Posterior vena cava (tissue), 2 donors: Measurements from ENCODE around the gene BRD7. TPM values are rescaled to one million over a fixed set of nuclear protein-coding genes. Genes with fewer than 3 reads are reported as not detected.
"Not testable (repeated sequence)": the region's sequence is repeated elsewhere in the genome, so short reads cannot be mapped to it uniquely, and the experiment has no call there.

Source experiments
- DNase-seq: peaks from one replicate; pipeline ENCODE4 v3.0.0-alpha.2; 2020; ENCODE audit warnings: low spot score
- intact Hi-C, 2 donors: fragments of 100-400 bp; cut with DNase I; formaldehyde crosslinking; loops; one replicate each; pipeline versions ENCODE4 v1.14.1 to v1.14.2; 2022 to 2023
- total RNA-seq, 2 donors: library from RNA; stranded (reverse); fragmentation: NEBNext Ultra II Directional; extraction: Animal tissue kit (Norgen Biotek cat#: 25700); gene quantifications; one replicate each; pipeline ENCODE4 v1.2.1, GENCODE V29; 2021
- donor health status: DM: yes; HTN: yes; CAD: no.
- donor health status: DM: yes; HTN: yes; CAD: no.

The BRD7 gene
- total RNA-seq, 2 donors from 2014 or later = 54.5 to 71.3 TPM

DNA sequence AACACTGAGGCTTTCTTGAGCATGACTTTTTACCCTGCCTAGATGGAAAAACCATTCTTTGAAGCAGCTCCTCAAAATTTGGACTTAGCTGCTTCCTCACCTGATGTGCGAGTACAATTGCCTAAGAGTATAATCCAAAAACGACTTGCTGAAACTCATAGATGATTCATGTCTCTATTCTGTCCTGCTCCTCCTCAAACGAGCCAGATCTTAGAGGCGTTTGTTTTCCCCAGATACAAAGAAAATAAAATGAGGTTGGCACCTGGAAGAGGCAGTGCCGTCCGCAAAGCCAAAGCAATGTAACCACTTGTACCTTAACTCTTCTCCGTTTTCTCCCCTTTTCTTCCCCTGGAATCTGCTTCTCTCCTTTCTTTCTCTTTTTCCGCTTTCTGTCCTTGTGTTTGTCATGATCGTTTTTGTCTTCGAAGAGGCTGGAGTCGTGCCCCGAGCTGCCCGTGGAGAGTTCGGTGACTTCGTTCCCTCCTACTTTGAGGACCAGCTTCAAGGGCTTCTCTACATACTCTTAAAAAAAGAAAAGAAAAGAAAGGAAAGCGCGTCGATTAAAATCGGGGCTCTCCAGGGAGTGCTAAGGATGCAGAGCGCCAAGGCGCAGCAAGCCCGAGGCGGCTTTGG, 895 bp downstream of the BRD7 start:
- intact Hi-C loops = loop anchor here in 1 of 2 donors (10.0 kb wide), 1 partner anchor 333 kb away; no protein-coding TSS in a partner anchor
- no peak for DNase-seq

DNA sequence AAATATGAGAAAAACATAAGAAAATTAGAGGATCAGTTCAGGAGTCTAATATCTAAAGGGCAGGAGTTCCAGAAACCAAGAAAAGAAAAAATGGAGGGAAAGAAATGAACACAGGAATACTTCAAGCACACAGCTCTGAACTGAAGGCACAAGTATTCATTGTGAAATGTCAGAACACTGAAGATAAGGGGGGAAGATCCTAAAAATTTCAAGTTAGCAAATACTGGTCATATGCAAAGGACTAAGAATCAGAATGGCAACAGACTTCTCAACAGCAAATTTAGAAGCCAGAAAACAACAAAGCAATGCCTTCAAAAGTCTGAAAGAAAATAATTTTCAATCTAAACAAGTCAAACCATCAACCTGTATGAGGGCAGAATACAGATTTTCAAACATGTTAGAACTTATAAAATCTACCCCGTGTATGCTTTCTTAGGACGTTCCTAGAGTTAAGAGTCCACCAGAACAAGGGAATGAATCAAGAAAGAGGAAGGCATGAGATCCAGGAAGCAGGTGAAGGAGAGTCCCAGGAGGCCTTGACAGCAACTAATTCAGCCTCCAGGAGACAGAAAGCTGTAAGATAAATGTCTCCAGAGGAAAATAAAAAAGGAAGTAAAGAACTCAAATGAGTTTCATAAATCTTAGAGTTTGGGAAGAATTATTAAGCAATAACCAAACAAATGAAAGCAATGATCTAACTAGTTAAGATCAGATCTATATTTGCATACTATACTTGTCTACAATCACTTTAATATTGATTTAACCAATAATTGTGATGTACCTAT, 2.8 kb downstream of the BRD7 start:
- intact Hi-C loops = loop anchor here in 1 of 2 donors (10.0 kb wide), 1 partner anchor 331 kb away; no protein-coding TSS in a partner anchor
- DNase-seq = no peak

DNA sequence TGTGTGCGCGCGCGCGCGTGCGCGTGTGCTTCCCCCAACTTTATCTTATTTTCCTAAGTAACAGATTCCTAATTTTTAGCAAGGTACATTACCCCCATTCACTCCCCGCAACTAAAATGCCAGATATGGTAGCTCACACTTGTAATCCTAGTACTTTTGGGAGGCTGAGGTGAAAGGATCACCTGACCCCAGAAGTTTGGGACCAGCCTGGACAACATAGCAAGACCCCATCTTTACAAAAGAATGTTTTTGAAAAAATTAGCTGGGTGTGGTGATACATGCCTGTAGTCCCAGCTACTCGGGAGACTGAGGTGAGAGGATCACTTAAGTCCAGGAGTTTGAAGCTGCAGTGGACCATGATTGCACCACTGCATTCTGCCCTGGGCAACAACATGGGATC, 5.1 kb downstream of the BRD7 start:
- intact Hi-C loops = loop anchor here in 1 of 2 donors (10.0 kb wide), 1 partner anchor 329 kb away; no protein-coding TSS in a partner anchor
- DNase-seq = no peak

DNA sequence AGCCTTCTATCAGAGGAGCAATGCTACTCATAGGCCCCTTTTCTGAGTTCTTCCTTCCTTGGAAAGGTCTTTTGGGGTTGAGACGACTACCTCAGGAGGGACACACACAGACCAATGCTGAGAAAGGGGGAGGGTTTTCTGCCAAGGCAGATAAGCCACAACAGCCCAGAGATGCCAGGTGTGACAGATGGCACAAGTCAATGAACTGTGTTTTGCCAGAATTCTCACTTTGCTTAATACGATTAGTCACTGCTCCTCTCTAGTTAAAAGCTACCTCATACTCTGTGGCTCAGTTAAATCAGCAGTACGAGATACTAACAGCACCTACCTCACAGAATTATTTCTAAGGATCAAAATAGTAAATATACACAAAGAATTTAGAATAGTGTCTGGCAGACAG, 8.0 kb downstream of the BRD7 start:
- DNase-seq = no peak
- intact Hi-C loops = loop anchor here in 1 of 2 donors (10.0 kb wide), 1 partner anchor 326 kb away; no protein-coding TSS in a partner anchor

DNA sequence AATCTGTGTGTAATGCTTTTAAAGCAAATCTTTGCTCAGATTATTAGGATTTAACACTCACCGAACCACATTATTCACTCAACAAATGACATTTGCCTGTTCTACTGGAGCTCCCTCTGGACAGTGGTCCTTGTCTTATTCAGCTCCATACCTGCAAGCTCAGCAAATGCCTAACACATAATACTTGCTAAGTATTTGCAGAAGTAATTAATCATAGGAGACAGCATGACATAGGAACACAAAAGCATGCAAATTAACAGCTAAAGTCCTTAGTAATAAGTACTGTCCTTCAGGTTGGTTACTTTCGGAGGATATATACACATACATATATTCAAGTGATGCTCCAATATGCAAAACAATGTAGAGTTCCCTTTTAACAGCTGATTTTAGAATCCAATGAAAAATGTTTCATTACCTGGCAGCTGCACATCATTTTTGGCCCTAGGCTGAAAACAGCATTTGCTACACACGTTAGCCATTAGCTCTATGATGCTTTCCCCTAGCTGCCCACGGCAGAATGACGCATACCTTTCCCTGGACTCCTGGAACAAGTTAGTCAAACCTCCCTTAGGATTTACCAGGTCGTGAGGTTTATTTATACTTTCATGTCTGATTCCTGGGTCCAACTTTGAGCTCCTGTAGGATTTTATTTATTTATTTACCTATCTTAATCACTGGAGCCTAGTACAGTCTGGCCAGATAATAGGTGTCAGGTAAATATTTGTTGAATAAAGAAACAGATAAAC, 8.6 kb downstream of the BRD7 start:
- intact Hi-C loops = loop anchor here in 1 of 2 donors (10.0 kb wide), 1 partner anchor 325 kb away; no protein-coding TSS in a partner anchor
- DNase-seq = no peak

DNA sequence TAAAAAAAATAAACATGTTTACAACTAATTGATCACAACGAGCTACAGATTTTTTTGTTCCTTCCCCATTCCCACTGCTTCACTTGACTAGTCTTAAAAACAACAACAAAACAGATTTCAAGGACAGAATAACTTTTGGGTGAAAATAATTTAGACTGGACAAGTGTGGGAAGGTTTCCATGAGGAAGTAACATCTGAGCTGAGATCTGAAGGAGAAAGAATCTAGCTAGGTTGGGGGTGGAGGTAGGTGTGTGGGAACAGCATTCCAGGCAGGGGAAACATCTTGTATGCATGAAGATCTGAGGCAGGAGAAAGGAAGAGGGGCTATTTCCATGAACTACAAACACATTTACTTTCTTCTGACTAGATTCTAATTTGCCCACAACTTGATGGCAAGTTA, 9.2 kb downstream of the BRD7 start:
- intact Hi-C loops = loop anchor here (10.0 kb wide), 3 partner anchors 115 to 325 kb away; no protein-coding TSS in a partner anchor

DNA sequence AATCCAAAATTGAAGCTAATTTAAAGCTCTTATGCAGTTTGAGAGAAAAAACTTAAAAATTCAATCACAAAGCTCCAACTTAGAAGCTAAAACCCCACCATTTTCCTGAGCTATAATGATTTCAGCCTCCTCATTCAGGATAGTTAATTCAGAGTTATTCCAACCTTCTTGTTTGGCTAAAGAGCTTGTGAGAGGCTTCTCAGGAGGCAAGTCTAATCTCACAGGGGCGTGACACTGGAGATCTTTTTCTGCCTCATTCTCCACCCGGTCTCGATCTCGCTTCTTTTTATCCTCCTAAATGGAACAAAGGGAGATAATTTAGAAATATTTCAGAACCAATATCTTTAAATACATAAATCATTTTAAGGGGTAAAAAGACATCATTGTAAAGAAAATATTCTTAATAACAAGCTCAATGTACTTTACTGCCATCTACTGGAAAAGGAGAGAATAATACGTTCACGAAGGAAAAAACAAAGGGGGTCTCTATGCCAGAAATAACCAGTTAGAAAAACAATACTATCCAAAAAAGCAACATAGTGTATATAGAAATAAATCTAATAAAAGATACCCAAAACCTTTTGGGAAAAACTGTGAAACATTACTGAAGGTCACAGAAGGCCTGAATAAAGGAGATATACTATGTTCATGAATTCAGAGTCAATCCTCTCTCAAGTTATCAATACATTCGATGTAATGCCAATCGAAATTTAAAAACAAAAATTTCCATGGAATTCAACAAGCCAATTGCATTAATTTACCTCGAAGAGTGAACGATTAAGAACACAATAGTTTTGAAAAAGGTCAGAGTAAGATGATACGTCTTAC, 13.9 kb downstream of the BRD7 start:
- intact Hi-C loops = loop anchor here (10.0 kb wide), 2 partner anchors 110 to 140 kb away; no protein-coding TSS in a partner anchor
- no peak for DNase-seq

More for the DNA sequence above, 9.2 kb downstream of the BRD7 start:
- no peak for DNase-seq

DNA sequence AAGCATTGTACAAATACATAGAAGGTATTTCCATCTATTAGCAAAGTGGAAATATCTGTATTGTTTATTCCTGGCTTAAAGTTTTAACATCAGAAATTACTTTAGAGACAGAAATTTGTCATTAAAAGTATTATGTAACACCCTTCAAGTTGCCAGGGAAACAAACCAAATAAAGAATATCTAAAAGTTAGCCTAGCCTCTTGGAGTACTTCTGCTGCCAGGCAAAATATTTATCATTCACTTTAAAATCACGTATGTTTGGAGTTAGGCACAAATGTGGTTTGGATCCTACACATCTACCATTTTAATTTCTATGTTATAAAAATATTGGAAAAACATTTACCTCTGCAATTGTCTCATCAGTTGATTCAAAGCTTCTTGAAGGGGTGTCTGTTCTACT, 14.7 kb downstream of the BRD7 start:
- intact Hi-C loops = loop anchor here (10.0 kb wide), 2 partner anchors 109 to 139 kb away; no protein-coding TSS in a partner anchor
- DNase-seq = no peak

DNA sequence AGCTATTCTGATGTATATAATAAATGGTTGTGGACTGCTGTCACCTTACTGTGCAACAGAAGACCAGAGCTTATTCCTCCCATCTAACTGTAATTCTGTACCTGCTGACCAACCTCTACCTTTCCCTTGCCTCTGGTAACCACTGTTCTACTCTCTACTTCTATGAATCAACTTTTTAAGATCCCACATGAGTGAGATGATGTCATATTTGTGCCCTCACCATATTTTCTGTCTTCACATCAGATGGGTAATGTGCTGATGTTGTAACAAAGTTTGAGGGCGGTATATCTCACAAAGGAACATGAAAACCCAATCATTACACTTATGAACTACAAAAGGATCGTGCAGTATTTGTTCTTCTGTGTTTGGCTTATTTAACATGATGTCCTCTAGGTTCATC, 16.8 kb downstream of the BRD7 start:
- intact Hi-C loops = loop anchor here (10.0 kb wide), 2 partner anchors 107 to 137 kb away; no protein-coding TSS in a partner anchor
- no peak for DNase-seq

DNA sequence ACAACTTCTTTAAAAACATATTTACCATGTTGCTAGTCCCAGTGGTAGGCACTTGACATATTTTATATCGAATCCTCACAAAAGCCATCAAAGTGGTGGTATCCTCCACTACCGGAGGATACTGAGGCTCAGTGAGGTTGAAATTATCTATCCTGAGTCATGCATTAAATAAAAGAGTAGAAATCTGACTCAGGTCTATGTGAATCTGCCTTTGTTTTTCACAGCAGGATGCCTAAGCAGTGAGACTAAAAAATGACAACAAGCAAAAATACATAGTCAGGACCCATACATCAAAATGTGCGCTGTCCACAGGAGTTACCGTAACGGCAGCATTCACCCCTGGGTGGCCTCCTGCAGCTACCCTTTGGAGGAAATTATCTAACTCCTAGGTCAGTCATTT, 17.7 kb downstream of the BRD7 start:
- DNase-seq = no peak
- intact Hi-C loops = loop anchor here (10.0 kb wide), 2 partner anchors 106 to 136 kb away; no protein-coding TSS in a partner anchor

DNA sequence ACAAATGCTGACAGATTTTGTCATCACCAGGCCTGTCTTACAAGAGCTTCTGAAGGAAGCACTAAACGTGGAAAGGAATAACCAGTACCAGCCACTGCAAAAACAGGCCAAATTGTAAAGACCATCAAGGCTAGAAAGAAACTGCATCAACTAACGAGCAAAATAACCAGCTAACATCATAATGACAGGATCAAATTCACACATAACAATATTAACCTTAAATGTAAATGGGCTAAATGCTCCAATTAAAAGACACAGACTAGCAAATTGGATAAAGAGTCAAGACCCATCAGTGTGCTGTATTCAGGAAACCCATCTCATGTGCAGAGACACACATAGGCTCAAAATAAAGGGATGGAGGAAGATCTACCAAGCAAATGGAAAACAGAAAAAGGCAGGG, 23.6 kb downstream of the BRD7 start:
- DNase-seq, intact Hi-C loops: not testable (repeated sequence)

DNA sequence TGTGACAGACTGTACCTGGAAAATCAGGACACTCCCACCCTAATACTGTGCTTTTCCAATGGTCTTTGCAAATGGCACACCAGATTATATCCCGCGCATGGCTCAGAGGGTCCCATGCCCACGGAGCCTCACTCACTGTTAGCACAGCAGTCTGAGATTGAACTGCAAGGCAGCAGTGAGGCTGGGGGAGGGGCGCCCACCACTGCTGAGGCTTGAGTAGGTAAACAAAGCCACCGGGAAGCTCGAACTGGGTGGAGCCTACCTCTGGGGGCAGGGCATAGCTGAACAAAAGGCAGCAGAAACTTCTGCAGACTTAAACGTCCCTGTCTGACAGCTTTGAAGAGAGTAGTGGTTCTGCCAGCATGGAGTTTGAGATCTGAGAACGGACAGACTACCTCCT, 25.2 kb downstream of the BRD7 start:
- intact Hi-C loops = not testable (repeated sequence)

DNA sequence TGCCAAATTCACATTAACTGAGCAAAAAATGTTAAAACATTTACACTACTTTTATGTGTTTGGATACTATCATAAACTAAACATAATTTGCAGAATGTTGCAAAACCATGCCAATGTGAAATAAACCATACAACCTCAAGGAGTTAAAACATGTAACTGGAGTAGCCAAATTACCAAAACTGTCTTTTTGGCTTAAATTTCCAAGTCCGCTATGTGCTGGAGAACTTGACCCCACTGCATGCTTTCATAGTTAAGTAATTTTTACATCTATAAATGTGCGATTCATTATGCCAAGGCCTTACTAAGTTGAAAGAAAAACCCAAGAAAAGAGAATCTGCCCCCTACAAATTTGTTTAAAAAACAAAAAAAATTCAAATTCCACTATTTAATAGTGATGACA, 28.2 kb downstream of the BRD7 start:
- no peak for DNase-seq
- intact Hi-C loops = no loop called here

More for the DNA sequence above, 25.2 kb downstream of the BRD7 start:
- DNase-seq = not testable (repeated sequence)

DNA sequence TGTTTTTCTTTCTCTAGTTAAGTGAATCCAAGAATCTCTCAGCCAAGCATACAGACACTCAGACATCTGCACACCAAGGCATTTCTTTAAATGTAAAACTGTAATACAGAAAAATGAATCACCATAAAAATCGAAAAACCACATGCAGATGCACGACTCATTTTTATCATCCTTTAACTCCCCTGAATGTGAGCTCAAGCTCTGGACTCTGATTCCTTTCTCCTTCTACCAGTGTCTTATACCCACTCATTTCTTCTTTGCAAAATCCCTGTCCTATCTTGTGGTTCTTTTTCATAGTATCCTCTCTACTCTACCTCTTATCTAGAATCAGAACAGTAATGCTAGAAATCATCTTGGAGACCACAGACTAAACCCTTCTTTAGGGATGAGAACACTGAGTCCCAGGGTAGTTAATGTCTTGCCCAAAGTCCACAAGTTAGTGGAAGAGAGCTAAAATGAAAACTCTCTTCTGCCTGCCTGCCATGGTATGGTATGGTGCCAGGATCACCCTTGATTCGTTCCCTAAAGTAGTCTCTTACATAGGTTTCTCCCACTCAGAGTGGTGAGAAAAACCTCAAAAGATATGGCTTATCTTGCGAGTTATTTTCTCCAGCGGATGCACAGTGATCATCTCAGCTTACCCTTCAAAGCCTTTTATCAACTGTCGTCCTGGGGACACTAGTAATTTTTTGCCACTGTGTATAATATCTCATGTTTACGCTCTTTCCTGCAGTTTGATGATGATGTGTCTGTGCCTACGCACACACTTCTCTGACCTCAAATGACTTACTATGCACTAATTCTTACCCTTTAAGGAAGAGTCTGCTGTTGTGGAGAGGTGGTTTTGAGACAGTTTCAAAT, 30.2 kb downstream of the BRD7 start:
- intact Hi-C loops = no loop called here
- no peak for DNase-seq

DNA sequence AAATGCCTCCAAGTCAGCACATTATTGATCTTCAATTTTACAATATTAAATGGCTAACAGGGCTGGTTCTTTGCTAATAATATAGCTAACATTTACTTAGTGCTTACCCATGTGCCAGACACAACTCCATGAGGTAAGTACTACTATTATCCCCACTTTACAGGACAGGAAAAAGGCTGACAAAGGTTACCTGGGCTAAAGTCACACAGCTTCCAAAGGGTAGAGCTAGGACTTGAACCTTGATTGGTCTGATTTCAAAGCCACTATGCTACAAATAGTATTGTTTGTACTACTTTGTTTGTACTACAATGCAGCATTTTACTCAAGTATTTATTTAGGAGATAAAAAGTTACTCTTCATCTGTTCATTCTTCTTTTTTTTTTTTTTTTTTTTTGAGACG, 31.9 kb downstream of the BRD7 start:
- intact Hi-C loops = no loop called here
- DNase-seq = no peak

DNA sequence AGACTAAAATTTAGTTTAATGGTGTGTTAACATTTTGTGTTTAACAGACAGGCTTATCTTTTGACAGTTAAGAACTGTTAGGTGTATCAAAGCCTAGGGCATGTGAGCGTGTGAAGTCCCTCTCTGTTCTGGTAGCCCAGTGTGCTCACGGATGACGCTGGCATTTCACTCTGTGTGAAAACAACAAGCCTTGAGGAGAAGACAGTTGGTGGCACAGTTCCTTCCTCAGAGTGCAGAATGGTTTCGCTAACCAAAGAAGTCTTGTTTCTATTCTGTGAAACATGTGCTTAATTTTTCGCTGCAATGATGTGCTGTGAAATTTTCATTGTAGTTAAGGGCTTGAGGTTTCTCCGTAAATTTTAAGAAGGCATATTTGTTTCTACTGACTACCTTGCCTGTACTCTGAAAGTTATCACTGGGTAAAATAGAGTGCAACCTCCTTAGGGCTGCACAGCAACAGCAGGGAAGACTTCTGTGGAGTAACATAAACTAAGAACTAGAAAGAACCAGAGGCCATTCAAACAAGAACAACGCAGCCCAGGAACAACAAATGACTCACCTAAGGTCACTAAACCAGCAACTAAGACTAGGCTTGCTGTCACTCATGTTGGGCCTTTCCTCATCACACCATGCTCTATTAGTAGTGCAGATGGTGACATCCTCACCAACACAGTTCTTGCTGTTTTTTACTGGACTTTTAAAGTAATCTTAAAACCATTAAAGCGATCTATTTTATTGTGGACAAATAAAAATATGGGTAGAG, 33.4 kb downstream of the BRD7 start:
- no peak for DNase-seq
- intact Hi-C loops = no loop called here
